ENCODE measurements around the gene FLT4. TPM values are rescaled to one million over a fixed set of nuclear protein-coding genes. Genes with fewer than 3 reads are reported as not detected.
A peak's percentile ranks its signal among the peaks of the same experiment; 100 is the strongest.

Gene FLT4
- total RNA-seq, 1 donor from 2014 or later = 3.8 TPM

DNA sequence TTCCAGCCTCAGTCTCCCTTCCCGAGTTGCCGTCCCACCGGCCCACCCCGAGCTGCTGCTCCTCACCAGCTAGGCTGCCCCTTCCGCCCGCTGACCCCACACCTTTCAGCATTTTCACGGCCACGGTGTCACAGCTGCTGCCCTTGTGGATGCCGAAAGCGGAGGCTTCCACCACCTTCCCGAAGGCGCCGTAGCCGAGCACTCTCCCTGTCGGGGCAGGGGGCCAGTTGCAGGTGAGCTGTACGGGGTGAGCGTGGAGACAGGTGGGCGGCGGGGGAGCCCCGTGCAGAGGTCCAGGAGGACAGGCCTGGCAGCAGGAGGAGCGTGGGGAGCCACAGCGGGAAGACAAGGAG is 29.9 kb downstream of the FLT4 start:
- TF ChIP-seq CTCF (conservative IDR thresholded peaks at IDR 0.05; ENCODE audit: low read depth, low read length) = no peak
- DNase-seq (ENCODE audit: low read depth) = no peak
- no peak overlapping the region for H3K4me3 ChIP-seq (ENCODE audit: low read depth, low read length)

DNA sequence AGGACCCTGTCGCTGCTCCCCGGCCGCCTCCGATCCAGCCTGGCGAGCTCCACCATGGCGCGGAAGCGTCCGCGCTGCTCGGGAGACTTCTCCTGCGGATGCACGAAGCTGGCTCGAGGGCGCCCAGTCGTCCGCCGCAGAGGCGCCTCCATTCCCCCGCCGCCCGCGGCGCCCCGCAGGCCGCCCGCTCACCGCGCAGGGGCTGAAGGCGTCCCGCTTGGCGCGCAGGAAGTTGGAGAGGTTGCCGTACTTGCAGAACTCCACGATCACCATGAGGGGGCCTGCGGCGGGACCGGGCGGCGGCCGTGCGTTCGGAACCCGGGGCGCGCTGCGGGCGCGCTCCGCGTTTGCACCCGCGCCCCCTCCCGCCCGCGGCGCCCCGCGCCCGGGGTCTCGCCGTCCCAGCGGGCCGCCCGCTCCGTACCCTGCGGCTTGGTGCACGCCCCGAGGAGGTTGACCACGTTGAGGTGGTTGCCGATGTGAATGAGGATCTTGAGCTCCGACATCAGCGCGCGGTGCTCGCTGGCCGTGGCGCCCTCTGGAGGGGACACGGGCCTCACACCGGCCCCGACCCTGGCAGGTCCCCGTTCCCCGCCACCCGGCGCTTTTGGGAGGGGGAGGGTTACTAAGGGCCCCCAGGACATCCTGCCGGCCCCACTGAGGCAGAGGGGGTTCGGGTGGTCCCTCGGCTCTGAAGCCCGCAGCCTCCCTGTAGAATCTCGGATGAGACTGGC is 30.4 kb downstream of the FLT4 start:
- DNase-seq (ENCODE audit: low read depth) = no peak
- TF ChIP-seq CTCF (conservative IDR thresholded peaks at IDR 0.05; ENCODE audit: low read depth, low read length) = peak; percentile 44
- H3K4me3 ChIP-seq (ENCODE audit: low read depth, low read length) = peak overlapping the region; percentile 38

DNA sequence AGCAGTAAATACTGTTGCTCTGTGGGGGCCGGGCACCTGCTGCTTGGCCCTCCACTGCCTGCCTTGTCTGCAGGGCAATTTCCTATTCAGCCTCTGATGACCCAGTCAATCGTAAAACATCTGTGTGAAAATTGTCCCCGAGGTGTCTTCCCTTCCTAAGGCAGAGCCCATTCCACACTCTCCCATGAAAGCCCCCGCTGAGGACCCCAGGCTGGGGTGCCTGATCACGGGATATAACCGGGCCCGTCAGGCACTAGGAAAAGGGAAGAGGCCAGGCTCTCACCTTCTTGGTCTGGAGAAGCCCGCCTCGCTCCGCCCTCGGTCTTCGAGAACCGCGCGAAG is 30.9 kb downstream of the FLT4 start:
- no peak for DNase-seq (ENCODE audit: low read depth)
- no peak for TF ChIP-seq CTCF (conservative IDR thresholded peaks at IDR 0.05; ENCODE audit: low read depth, low read length)
- peak overlapping the region; percentile 38 for H3K4me3 ChIP-seq (ENCODE audit: low read depth, low read length)

DNA sequence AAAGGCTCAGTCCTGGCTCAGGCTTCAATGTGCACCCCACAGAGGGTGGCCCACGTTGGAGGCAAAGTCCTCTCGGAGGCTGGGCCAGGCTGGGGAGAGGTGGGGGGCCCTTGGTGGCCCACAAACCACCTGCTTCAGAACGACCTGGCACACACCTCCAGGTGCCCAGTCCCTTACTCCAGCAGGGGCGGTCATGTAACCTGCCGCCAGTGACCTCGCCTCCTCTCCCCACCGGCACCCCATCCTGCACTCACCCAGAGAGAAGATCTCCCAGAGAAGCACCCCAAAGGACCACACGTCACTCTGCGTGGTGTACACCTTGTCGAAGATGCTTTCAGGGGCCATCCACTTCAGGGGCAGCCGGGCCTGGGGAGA is 35.6 kb downstream of the FLT4 start:
- no peak overlapping the region for H3K4me3 ChIP-seq (ENCODE audit: low read depth, low read length)
- TF ChIP-seq CTCF (conservative IDR thresholded peaks at IDR 0.05; ENCODE audit: low read depth, low read length) = no peak
- DNase-seq (ENCODE audit: low read depth) = no peak

DNA sequence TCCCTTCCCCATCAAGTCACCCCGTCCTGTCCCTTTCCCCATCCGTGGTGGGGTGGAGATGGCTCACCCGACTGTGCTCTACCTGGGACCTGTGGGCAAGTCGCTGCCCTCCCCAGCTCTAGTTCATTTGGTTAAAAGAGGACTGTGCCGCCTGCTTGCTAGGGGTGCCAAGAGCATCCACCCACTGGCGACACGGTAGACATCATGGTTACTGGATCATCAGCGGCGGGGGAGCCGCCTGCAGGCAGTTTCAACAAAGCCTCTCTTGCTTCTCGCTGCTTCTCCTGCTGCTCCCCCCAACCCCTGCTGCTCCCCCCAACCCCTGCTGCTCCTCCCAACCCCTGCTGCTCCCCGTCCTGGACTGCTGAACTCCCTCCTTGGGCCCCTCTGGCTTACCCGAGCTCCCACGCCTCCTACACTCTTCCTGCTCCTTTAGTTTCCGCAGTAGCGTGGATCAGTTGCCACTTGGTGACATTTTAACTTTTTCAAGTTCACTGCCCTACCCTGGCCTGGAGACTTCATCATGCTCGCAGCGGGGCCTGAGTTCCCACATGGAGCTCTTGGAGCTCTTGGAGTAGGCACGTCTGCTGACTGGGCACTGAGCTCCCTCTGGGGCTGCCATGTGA is 36.1 kb downstream of the FLT4 start:
- H3K4me3 ChIP-seq (ENCODE audit: low read depth, low read length) = no peak overlapping the region
- TF ChIP-seq CTCF (conservative IDR thresholded peaks at IDR 0.05; ENCODE audit: low read depth, low read length) = no peak
- peak; percentile 20 for DNase-seq (ENCODE audit: low read depth)

DNA sequence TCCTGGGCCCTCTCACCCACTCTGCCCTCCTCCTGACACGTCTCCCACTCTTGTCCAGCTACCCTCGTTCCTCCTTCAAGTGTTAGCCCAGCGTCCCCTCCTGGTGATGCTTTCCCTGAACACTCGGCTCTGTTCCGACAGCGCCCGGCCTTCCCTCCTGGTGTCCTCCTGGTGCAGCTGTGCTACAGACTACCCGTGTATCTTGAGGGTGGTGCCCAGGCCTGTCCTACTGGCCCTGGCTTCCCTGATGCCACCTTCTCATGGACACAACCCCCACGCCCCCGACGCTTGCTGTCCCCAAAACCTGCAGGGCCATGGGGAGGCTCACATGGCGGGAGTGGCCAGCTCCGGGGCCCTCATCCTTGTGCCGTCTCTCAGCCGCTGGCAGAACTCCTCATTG is 36.7 kb downstream of the FLT4 start:
- no peak for TF ChIP-seq CTCF (conservative IDR thresholded peaks at IDR 0.05; ENCODE audit: low read depth, low read length)
- H3K4me3 ChIP-seq (ENCODE audit: low read depth, low read length) = no peak overlapping the region
- no peak for DNase-seq (ENCODE audit: low read depth)

All from epithelial cell of proximal tubule (primary cell).